Esophagus muscularis mucosa (tissue), 3 donors: ENCODE measurements around the gene C1orf174.

Source experiments
- POLR2AphosphoS5 ChIP-seq, 2 donors: sonication (generic); formaldehyde crosslinking; IDR thresholded peaks; one replicate each; pipeline ENCODE4 v1.6.1; 2017; ENCODE audit warnings: antibody characterized with exemption in 2 of 2
- TF ChIP-seq, protein P1 (sequence below), 3 experiments: fragments of 200-600 bp in 2 of 3; fragments of 450-650 bp in 1 of 3; sonication (generic) in 2 of 3; IDR thresholded peaks; one replicate each; pipeline ENCODE4 v1.5.1; 2017 to 2019; ENCODE audit warnings: antibody characterized with exemption in 3 of 3, mild to moderate bottlenecking in 2 of 3, moderate library complexity in 1 of 3

DNA sequence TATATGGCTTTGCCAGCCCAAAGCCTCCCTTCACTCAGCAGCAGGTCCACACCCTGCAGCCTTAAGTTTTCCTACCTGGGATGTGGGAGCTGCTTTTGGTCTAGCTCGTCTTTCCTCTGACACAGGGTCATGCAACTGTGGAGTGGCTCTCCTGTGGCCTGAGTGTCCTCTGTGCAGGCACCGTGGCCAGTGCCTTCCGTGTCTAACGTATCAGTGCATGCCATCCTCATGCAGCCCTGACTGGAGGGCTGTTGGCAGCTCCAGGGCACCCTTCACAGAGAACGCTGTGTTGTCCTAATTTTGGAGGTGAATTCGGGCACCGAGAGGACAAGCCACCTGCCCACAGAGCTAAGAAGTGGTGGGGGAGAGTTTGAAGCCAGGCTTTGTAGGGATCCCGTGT is 25.7 kb upstream of the C1orf174 start:
- no peak for TF ChIP-seq POLR2AphosphoS5 (IDR thresholded peaks at IDR 0.05)
- TF ChIP-seq, protein P1, sequence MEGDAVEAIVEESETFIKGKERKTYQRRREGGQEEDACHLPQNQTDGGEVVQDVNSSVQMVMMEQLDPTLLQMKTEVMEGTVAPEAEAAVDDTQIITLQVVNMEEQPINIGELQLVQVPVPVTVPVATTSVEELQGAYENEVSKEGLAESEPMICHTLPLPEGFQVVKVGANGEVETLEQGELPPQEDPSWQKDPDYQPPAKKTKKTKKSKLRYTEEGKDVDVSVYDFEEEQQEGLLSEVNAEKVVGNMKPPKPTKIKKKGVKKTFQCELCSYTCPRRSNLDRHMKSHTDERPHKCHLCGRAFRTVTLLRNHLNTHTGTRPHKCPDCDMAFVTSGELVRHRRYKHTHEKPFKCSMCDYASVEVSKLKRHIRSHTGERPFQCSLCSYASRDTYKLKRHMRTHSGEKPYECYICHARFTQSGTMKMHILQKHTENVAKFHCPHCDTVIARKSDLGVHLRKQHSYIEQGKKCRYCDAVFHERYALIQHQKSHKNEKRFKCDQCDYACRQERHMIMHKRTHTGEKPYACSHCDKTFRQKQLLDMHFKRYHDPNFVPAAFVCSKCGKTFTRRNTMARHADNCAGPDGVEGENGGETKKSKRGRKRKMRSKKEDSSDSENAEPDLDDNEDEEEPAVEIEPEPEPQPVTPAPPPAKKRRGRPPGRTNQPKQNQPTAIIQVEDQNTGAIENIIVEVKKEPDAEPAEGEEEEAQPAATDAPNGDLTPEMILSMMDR (IDR thresholded peaks at IDR 0.05), result no peak
